Upper lobe of left lung (tissue), 4 donors: ENCODE measurements around the gene RGP1.

Source experiments
- EP300 ChIP-seq, 4 donors: sonication (generic); formaldehyde crosslinking; IDR thresholded peaks; one replicate each; pipeline ENCODE4 v1.5.1; 2017; ENCODE audit warnings: antibody characterized with exemption in 4 of 4, control low read depth in 2 of 4
- POLR2A ChIP-seq, 4 donors: fragments of 450-650 bp; IDR thresholded peaks; one replicate each; pipeline ENCODE4 v1.5.1; 2016 to 2017; ENCODE audit warnings: antibody characterized with exemption in 4 of 4, mild to moderate bottlenecking in 2 of 4
- TF ChIP-seq, protein P1 (sequence below), 6 experiments: fragments of 450-650 bp in 4 of 6; fragments of 200-600 bp in 2 of 6; sonication (generic) in 2 of 6; IDR thresholded peaks; one replicate each; pipeline ENCODE4 v1.5.1; 2016 to 2019; ENCODE audit warnings: antibody characterized with exemption in 6 of 6

GRCh38 chr9:35713578-35713977 lies 35.5 kb upstream of the RGP1 start:
- TF ChIP-seq POLR2A (IDR thresholded peaks at IDR 0.05) (no peak), EP300 (IDR thresholded peaks at IDR 0.05) (no peak)
- TF ChIP-seq, protein P1, sequence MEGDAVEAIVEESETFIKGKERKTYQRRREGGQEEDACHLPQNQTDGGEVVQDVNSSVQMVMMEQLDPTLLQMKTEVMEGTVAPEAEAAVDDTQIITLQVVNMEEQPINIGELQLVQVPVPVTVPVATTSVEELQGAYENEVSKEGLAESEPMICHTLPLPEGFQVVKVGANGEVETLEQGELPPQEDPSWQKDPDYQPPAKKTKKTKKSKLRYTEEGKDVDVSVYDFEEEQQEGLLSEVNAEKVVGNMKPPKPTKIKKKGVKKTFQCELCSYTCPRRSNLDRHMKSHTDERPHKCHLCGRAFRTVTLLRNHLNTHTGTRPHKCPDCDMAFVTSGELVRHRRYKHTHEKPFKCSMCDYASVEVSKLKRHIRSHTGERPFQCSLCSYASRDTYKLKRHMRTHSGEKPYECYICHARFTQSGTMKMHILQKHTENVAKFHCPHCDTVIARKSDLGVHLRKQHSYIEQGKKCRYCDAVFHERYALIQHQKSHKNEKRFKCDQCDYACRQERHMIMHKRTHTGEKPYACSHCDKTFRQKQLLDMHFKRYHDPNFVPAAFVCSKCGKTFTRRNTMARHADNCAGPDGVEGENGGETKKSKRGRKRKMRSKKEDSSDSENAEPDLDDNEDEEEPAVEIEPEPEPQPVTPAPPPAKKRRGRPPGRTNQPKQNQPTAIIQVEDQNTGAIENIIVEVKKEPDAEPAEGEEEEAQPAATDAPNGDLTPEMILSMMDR (IDR thresholded peaks at IDR 0.05) = no peak
